CD4-positive, alpha-beta T cell (primary cell): ENCODE data around the gene LRRC8D. TPM values are rescaled to one million over a fixed set of nuclear protein-coding genes. Genes with fewer than 3 reads are reported as not detected.

Experiments used
- ATAC-seq: fragments of 200-7000 bp; cut with Tn5 transposase; one replicate; pipeline ENCODE4 v1.10.0; 2022; ENCODE audit warnings: mild to moderate bottlenecking; ENCODE audit not compliant: poor library complexity
- CTCF ChIA-PET: fragments of 350-600 bp; sonication (Branson Sonifier 250); formaldehyde crosslinking; loops from one replicate; lab custom pipeline; 2021; ENCODE audit warnings: antibody characterized with exemption, inconsistent platforms; lab: Charles Lee
- POLR2A ChIA-PET: fragments of 350-600 bp; sonication (Branson Sonifier 250); formaldehyde crosslinking; loops from one replicate; lab custom pipeline; 2021; ENCODE audit warnings: antibody characterized with exemption, inconsistent platforms; lab: Charles Lee
- DNase-seq, 14 experiments: peaks; one replicate each; pipeline ENCODE4 v3.0.0-alpha.2; 2013 to 2020; ENCODE audit warnings: mixed read lengths in 2 of 14
- H3K27ac ChIP-seq, 2 donors: one replicate each; pipeline versions ENCODE4 v1.5.1 to v1.7.0; 2013; ENCODE audit warnings: low read length in 2 of 2, low read depth in 1 of 2, mild to moderate bottlenecking in 1 of 2
- H3K27me3 ChIP-seq, 2 experiments: 1 replicate in 1 of 2; 2 replicates in 1 of 2; pipeline versions ENCODE4 v1.6.1 to v1.7.0; 2013; ENCODE audit warnings: low read length in 2 of 2, control low read depth in 1 of 2, mild to moderate bottlenecking in 1 of 2, moderate library complexity in 1 of 2; ENCODE audit not compliant: insufficient read depth in 2 of 2, control insufficient read depth in 1 of 2
- H3K36me3 ChIP-seq: one replicate; pipeline ENCODE4 v1.6.1; 2013; ENCODE audit warnings: low read length, control low read depth; ENCODE audit not compliant: insufficient read depth
- H3K4me1 ChIP-seq: one replicate; pipeline ENCODE4 v1.6.1; 2013; ENCODE audit warnings: low read length, control low read depth; ENCODE audit not compliant: insufficient read depth
- H3K4me3 ChIP-seq: one replicate; pipeline ENCODE4 v1.5.1; 2013; ENCODE audit warnings: mild to moderate bottlenecking, low read length, moderate library complexity
- H3K9me3 ChIP-seq, 2 experiments: 1 replicate in 1 of 2; 2 replicates in 1 of 2; pipeline versions ENCODE4 v1.6.1 to v1.7.0; 2013; ENCODE audit warnings: low read length in 2 of 2, mild to moderate bottlenecking in 2 of 2, control low read depth in 1 of 2, moderate library complexity in 1 of 2; ENCODE audit not compliant: control insufficient read depth in 1 of 2, insufficient read depth in 1 of 2
- H3K27ac Mint-ChIP-seq: one replicate; pipeline ENCODE4 v1.8.0; 2020; ENCODE audit warnings: mixed read lengths
- H3K27me3 Mint-ChIP-seq: one replicate; pipeline ENCODE4 v1.8.0; 2021; ENCODE audit warnings: mixed read lengths
- H3K36me3 Mint-ChIP-seq: one replicate; pipeline ENCODE4 v1.8.0; 2021; ENCODE audit warnings: low read depth, mixed read lengths
- H3K4me1 Mint-ChIP-seq: one replicate; pipeline ENCODE4 v1.8.0; 2021; ENCODE audit warnings: low read depth, mixed read lengths
- H3K4me3 Mint-ChIP-seq: one replicate; pipeline ENCODE4 v1.8.0; 2020; ENCODE audit warnings: mild to moderate bottlenecking, mixed read lengths
- H3K9me3 Mint-ChIP-seq: one replicate; pipeline ENCODE4 v1.8.0; 2020; ENCODE audit warnings: mixed read lengths
- CTCF ChIP-seq: fragments of 200-600 bp; IDR thresholded peaks from one replicate; pipeline ENCODE4 v1.8.0; 2022; ENCODE audit warnings: antibody characterized with exemption, mild to moderate bottlenecking
- intact Hi-C, 2 experiments: fragments of 100-400 bp; cut with DNase I in 1 of 2; cut with micrococcal nuclease in 1 of 2; formaldehyde crosslinking; loops; one replicate each; pipeline versions ENCODE4 v1.15.1 to v1.9.0; 2023 to 2025; cut with DNase I, micrococcal nuclease
- total RNA-seq, 174 experiments: library from RNA in 2 of 174; stranded (reverse) in 2 of 174; gene quantifications; one replicate each; pipeline ENCODE4 v1.2.3 and lab custom pipeline; 2021 to 2026

LRRC8D gene
- total RNA-seq, 2 experiments from 2014 or later, result 15.5 to 18.2 TPM

- Mint-ChIP-seq H3K9me3 (no peaks in the 10 kb centered on the region), H3K4me3 (no peak overlapping the region), H3K4me1 (peaks cover 4% of the 10 kb centered on the region), H3K27ac (no peak overlapping the region), H3K27me3 (no peaks in the 10 kb centered on the region), H3K36me3 (no peaks in the 10 kb centered on the region)
- no peak overlapping the region for H3K4me3 ChIP-seq
- no peak overlapping the region for H3K27ac ChIP-seq
- ATAC-seq, result no peak
- no peaks in the 10 kb centered on the region for H3K9me3 ChIP-seq
- TF ChIP-seq CTCF, result no peak
- POLR2A ChIA-PET, result no interaction called here
- peaks cover 6% of the 10 kb centered on the region for H3K4me1 ChIP-seq
- CTCF ChIA-PET, result no interaction called here
- H3K27me3 ChIP-seq, result no peaks in the 10 kb centered on the region
- DNase-seq, result no peak
- intact Hi-C loops, result no loop called here
- H3K36me3 ChIP-seq, result no peaks in the 10 kb centered on the region
These were observed 10.8 kb downstream of the LRRC8D start for GRCh38 chr1:89831462-89832120.

GRCh38 chr1:89832496-89833127 lies 11.8 kb downstream of the LRRC8D start:
- no peak overlapping the region for H3K27ac Mint-ChIP-seq
- no peaks in the 10 kb centered on the region for H3K36me3 Mint-ChIP-seq
- no peaks in the 10 kb centered on the region for H3K9me3 Mint-ChIP-seq
- Histone ChIP-seq H3K4me1 (peaks cover 6% of the 10 kb centered on the region), H3K27ac (no peak overlapping the region), H3K4me3 (no peak overlapping the region), H3K36me3 (no peaks in the 10 kb centered on the region), H3K27me3 (no peaks in the 10 kb centered on the region), H3K9me3 (no peaks in the 10 kb centered on the region)
- H3K4me1 Mint-ChIP-seq, result peaks cover 4% of the 10 kb centered on the region
- no peak overlapping the region for H3K4me3 Mint-ChIP-seq
- ChIA-PET POLR2A (interaction anchor here (2.3 kb wide), 1 partner anchor 11 kb away, joined by 8 read pairs; no protein-coding TSS in a partner anchor), CTCF (no interaction called here)
- intact Hi-C loops, result no loop called here
- no peak for DNase-seq
- TF ChIP-seq CTCF, result no peak
- no peak for ATAC-seq
- H3K27me3 Mint-ChIP-seq, result no peaks in the 10 kb centered on the region

GRCh38 chr1:89833183-89834082 lies 12.6 kb downstream of the LRRC8D start:
- Mint-ChIP-seq H3K27me3 (no peaks in the 10 kb centered on the region), H3K36me3 (no peaks in the 10 kb centered on the region), H3K9me3 (no peaks in the 10 kb centered on the region), H3K4me3 (no peak overlapping the region), H3K27ac (no peak overlapping the region), H3K4me1 (peaks cover 4% of the 10 kb centered on the region)
- H3K36me3 ChIP-seq, result no peaks in the 10 kb centered on the region
- no peaks in the 10 kb centered on the region for H3K9me3 ChIP-seq
- H3K27me3 ChIP-seq, result no peaks in the 10 kb centered on the region
- no peak for DNase-seq
- H3K4me1 ChIP-seq, result peaks cover 6% of the 10 kb centered on the region
- intact Hi-C loops, result no loop called here
- POLR2A ChIA-PET, result interaction anchor here (2.3 to 2.6 kb wide), 2 partner anchors 10 to 12 kb away, joined by 8 to 15 read pairs; partner anchors contain the start of gene LRRC8D
- no peak overlapping the region for H3K27ac ChIP-seq
- CTCF ChIA-PET, result interaction anchor here (0.6 kb wide), 1 partner anchor 850 kb away, joined by 3 read pairs; no protein-coding TSS in a partner anchor
- no peak overlapping the region for H3K4me3 ChIP-seq
- TF ChIP-seq CTCF, result no peak
- no peak for ATAC-seq
